ENCODE results near the gene ADARB2.

Gene ADARB2

DNA sequence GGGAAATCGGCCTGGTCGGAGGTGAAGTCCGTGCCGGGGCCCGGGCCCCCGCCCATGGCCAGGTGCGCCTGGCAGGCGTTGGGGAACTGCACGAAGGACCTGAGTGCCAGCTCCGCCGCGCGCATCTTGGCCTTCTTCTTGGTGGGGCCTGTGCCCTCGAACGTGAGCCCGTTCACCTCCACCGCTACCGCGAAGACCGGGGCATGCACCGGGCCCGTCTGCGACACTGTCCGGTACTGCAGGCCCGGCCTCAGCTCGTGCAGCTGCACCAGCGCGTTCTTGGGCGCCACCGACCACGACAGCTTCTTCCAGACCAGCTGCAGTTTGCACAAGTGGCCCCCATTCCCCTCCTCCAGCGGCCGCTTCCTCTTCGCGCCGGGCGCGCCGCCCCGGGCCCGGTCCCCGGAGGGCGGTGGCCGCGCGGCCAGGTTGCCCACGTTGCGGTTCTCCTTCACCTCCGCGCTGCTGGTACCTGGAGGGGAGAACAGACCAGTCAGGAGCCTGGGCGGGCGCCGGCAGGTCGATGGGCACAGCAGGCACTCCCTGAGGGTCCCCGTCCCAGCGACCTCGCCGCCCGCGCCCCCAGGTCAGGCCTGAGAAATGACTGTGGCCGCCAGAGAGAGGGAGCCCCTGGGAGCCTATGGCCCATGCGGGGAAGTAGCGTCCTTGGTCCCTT, 373.7 kb downstream of the ADARB2 start:
- DNase-seq (ENCODE audit: insufficient read length, low spot score) (no peak), FAIRE-seq (no peak)
- TF ChIP-seq TAF1 (IDR thresholded peaks at IDR 0.05; ENCODE audit: low read depth, low read length) (no peak), POLR2AphosphoS5 (IDR thresholded peaks at IDR 0.05; ENCODE audit: low read depth, low read length) (no peak), POLR2A (IDR thresholded peaks at IDR 0.05; ENCODE audit: low read depth, low read length) (no peak), PAX5 (IDR thresholded peaks at IDR 0.05; ENCODE audit: insufficient read depth, low read length, severe bottlenecking) (no peak), SPI1 (IDR thresholded peaks at IDR 0.05; ENCODE audit: low read depth, low read length) (no peak), POU2F2 (IDR thresholded peaks at IDR 0.05; ENCODE audit: low read depth, low read length) (no peak)

DNA sequence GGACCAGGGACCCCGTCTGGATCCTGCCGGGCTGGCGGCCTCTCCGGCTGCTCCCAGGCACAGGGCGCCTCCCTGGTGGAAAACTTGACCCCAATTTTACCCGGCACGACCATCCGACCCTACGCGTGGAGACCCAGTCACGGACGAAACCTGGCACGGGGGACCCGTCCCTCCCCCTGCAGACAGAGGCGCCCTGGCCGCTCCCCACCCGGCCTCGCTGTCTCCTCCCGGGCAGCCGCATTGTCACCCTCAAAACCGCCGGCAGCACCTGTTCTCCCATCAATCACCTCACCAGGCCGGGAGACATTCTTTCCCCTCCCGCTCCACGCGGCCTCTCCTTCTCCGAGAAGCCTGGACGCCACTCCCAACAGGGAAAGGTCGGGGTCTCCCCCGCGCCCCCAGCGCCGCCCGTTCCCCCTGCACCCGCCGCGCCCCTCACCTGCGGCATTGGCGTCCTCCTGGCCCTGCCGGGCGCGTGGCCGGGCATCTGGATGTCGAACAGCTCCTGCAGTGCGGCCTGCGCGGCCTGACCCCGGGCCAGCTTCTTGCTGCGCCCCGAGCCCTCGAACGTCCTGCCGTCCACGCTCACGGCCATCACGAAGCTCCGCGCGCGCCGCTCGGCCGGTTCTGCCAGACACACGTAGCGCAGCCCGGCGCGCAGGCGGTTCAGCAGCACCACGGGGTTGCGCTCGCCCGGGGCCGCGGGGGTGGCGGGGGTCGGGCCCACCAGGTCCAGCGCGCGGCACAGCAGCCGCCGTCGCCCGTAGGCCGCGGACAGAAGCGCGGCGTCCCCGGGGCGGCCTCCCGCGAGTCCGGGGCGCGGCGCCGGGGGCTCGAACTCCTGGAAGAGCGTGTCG, 374.5 kb downstream of the ADARB2 start:
- no peak for DNase-seq (ENCODE audit: insufficient read length, low spot score)
- no peak for TF ChIP-seq TAF1 (IDR thresholded peaks at IDR 0.05; ENCODE audit: low read depth, low read length)
- no peak for TF ChIP-seq PAX5 (IDR thresholded peaks at IDR 0.05; ENCODE audit: insufficient read depth, low read length, severe bottlenecking)
- no peak for TF ChIP-seq POLR2AphosphoS5 (IDR thresholded peaks at IDR 0.05; ENCODE audit: low read depth, low read length)
- no peak for TF ChIP-seq SPI1 (IDR thresholded peaks at IDR 0.05; ENCODE audit: low read depth, low read length)
- no peak for TF ChIP-seq POLR2A (IDR thresholded peaks at IDR 0.05; ENCODE audit: low read depth, low read length)
- no peak for FAIRE-seq

DNA sequence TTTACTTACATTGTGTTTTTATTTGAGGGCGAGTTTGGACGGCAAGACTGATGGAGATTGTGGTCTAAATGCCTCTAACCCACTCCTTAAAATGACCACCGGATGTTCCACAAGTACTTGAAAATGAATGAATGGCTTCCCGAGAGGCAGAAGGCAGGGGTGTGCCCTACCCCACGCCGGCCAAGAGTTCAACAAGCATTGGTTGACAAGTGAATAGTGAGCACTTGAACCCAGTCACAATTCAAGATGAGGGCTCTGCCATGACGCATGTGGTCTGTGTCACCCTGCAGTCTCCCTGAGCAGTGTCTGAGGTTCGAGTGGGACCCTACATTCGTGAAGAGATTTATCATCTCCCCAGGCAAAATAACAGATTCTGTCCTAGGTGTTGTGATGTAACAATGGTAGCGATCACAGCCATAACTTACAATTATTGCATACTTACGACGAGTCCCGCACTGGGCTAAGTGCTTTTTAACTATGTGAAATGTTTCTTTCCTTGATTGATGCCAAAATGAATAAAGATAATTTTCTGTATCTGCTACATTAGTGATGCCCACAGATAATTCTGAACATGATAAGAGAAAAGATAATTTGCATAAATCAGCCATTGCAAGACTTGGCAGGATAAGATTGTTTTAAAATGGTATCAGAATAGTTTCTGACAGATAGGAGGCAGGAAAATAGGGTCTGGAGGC, 375.8 kb downstream of the ADARB2 start:
- TF ChIP-seq POLR2AphosphoS5 (IDR thresholded peaks at IDR 0.05; ENCODE audit: low read depth, low read length) (no peak), PAX5 (IDR thresholded peaks at IDR 0.05; ENCODE audit: insufficient read depth, low read length, severe bottlenecking) (no peak), POLR2A (IDR thresholded peaks at IDR 0.05; ENCODE audit: low read depth, low read length) (no peak), SPI1 (IDR thresholded peaks at IDR 0.05; ENCODE audit: low read depth, low read length) (no peak), POU2F2 (IDR thresholded peaks at IDR 0.05; ENCODE audit: low read depth, low read length) (no peak), TAF1 (IDR thresholded peaks at IDR 0.05; ENCODE audit: low read depth, low read length) (no peak)
- DNase-seq (ENCODE audit: insufficient read length, low spot score) (no peak), FAIRE-seq (no peak)

DNA sequence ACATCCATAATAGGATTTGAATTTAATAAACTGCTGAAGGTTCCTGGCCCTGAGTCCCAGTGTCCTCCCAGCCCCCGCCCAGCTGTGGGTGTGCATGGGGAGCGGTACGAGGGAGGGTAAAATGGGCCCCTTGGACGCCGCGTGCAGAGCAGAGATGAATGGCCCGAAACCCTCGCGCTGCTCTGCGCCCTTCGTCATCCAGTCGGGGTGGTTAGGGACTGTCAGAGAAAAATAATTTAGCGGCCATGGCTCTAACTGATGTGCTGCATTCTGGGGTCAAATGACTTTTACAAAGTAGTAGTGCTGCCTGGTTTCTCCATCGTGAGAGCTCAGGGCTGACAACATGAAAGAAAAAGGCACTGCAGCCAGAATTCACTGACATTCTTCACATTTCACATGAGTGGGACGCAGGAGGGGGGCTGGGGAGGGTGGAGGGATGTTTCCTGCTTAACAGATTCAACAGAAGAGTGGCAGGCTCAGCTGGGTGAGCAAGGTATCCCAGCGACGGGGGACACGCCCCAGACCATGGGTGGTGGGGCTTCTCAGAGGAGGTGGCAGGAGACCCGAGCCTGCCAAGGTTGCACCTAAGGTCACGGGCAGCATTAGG, 376.7 kb downstream of the ADARB2 start:
- TF ChIP-seq POU2F2 (IDR thresholded peaks at IDR 0.05; ENCODE audit: low read depth, low read length) (no peak), SPI1 (IDR thresholded peaks at IDR 0.05; ENCODE audit: low read depth, low read length) (no peak), POLR2AphosphoS5 (IDR thresholded peaks at IDR 0.05; ENCODE audit: low read depth, low read length) (no peak), TAF1 (IDR thresholded peaks at IDR 0.05; ENCODE audit: low read depth, low read length) (no peak), POLR2A (IDR thresholded peaks at IDR 0.05; ENCODE audit: low read depth, low read length) (no peak), PAX5 (IDR thresholded peaks at IDR 0.05; ENCODE audit: insufficient read depth, low read length, severe bottlenecking) (no peak)
- FAIRE-seq (no peak), DNase-seq (ENCODE audit: insufficient read length, low spot score) (no peak)

DNA sequence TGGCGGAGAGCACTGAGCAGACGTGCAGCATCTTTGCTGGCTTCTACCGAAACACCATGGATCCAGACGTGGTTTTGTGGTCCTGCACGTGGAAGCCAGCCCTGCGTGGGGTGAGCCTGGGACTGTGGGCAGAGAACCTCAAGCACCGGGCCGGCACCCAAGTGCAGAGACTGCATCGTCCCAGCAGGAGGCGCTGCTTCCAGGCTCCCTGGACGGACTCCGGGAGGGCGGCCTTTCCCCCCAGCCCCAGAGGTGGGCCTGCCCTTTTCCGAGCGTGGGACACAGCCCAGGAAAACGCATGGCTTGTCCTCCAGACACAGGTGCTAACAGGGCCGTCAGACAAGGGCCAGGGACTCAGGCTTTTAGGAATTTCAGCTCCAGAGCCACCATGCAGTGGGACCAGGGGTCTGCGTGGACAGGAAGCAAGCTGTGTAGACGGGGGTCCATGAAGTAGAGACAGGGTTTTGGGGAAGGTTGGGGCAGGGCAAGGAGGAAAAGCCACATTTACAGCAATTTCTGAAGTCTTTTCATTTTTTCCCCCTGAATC, 377.2 kb downstream of the ADARB2 start:
- no peak for TF ChIP-seq TAF1 (IDR thresholded peaks at IDR 0.05; ENCODE audit: low read depth, low read length)
- no peak for TF ChIP-seq SPI1 (IDR thresholded peaks at IDR 0.05; ENCODE audit: low read depth, low read length)
- DNase-seq (ENCODE audit: insufficient read length, low spot score): no peak
- no peak for FAIRE-seq

DNA sequence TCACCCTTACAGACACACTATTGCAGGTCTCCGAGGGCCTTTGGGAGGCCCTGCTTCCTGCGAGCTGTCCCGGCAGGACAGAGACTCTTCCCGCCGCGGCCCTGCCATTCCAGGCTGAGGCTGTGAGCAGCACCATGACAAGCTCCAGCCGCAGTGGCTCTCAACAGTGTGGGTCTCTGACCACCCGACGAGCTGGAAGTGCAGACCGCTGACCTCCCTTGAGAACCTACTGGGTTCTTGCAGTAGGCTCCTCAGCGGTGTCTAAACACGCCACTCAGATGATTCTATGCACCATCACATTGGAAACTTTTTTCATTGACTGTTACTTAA, 377.7 kb downstream of the ADARB2 start:
- DNase-seq (ENCODE audit: insufficient read length, low spot score) (no peak), FAIRE-seq (no peak)
- TF ChIP-seq POU2F2 (IDR thresholded peaks at IDR 0.05; ENCODE audit: low read depth, low read length) (no peak), PAX5 (IDR thresholded peaks at IDR 0.05; ENCODE audit: insufficient read depth, low read length, severe bottlenecking) (no peak), TAF1 (IDR thresholded peaks at IDR 0.05; ENCODE audit: low read depth, low read length) (no peak), POLR2AphosphoS5 (IDR thresholded peaks at IDR 0.05; ENCODE audit: low read depth, low read length) (no peak), POLR2A (IDR thresholded peaks at IDR 0.05; ENCODE audit: low read depth, low read length) (no peak), SPI1 (IDR thresholded peaks at IDR 0.05; ENCODE audit: low read depth, low read length) (no peak)

DNA sequence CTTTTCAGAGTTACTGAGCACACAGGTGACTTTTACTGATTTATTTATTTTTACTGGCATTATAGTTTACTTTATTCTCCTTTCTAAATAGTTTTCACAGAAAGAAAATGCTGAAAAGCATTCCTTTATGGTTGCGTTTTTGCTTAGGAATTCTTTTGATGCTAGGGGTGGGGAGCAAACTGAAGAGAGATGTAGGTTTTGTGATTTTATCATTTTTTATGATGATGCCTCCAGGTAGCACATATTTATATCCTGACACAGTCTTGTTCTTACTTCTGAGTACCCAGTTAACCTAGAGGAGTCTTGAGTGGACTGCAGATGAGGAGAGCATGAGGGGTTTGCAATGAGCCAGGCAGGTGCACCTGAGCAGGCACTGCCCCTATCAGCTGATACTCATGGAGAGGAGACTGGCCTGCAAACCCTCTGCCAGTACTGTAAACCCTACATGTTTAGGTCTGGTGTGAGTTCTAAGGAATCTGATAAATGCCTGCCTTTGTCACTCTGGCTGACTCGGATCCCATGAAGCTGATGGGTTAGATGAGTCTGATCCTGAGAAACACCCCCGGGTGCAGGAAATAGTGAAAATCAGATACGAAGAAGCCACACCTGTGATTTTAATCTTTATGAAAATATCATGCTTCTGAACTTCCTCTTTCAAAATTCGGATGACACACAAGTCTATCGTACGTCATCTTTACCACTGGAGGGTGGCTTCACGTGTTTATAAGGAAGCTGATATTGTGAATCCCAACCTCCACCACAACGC, 378.3 kb downstream of the ADARB2 start:
- TF ChIP-seq PAX5 (IDR thresholded peaks at IDR 0.05; ENCODE audit: insufficient read depth, low read length, severe bottlenecking): no peak
- DNase-seq (ENCODE audit: insufficient read length, low spot score) (no peak), FAIRE-seq (peak; percentile 64)

DNA sequence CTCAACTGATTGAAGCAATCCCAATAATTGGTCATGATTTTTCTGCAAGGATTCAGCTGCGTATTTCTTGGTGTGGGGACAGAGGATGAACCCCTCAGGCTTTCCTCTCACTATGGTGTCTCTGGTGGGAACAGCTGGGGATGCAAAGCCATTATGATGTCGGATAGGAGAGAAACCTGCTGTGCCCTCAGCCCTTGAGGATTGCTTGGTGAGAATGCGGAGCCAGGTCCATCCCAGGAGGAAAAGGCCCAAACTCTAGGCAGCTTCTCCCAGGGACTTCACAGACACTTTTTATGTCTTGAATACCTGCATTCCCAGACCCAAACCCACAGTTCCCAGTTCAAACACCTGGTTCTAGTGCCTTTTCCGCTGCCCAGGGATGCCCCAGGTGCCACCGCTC, 379.2 kb downstream of the ADARB2 start:
- DNase-seq (ENCODE audit: insufficient read length, low spot score) (no peak), FAIRE-seq (no peak)
- no peak for TF ChIP-seq POU2F2 (IDR thresholded peaks at IDR 0.05; ENCODE audit: low read depth, low read length)
- TF ChIP-seq TAF1 (IDR thresholded peaks at IDR 0.05; ENCODE audit: low read depth, low read length): no peak
- no peak for TF ChIP-seq PAX5 (IDR thresholded peaks at IDR 0.05; ENCODE audit: insufficient read depth, low read length, severe bottlenecking)
- TF ChIP-seq POLR2AphosphoS5 (IDR thresholded peaks at IDR 0.05; ENCODE audit: low read depth, low read length): no peak
- TF ChIP-seq SPI1 (IDR thresholded peaks at IDR 0.05; ENCODE audit: low read depth, low read length): no peak
- TF ChIP-seq POLR2A (IDR thresholded peaks at IDR 0.05; ENCODE audit: low read depth, low read length): no peak

DNA sequence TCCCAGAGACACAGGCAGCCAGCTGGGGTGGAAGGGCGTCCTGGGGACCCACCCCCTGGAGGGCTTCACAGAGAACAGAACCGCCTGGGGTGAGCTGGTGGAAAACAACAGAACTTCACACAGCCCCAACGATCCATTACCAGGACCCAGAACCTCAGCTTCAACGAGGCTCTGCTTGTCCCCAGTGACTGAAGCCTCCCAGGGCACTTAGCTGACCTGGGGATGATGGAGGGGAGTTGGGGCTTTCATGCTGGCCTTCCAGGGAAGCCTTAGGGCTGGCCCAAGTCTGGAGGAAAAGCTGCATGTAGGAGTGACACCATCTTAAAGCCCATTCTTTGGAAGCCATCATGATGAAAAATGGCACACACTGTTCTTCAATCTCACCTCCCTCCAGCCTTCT, 381.0 kb downstream of the ADARB2 start:
- no peak for DNase-seq (ENCODE audit: insufficient read length, low spot score)
- FAIRE-seq: no peak
- no peak for TF ChIP-seq POLR2AphosphoS5 (IDR thresholded peaks at IDR 0.05; ENCODE audit: low read depth, low read length)
- TF ChIP-seq POLR2A (IDR thresholded peaks at IDR 0.05; ENCODE audit: low read depth, low read length): no peak
- TF ChIP-seq TAF1 (IDR thresholded peaks at IDR 0.05; ENCODE audit: low read depth, low read length): no peak
- no peak for TF ChIP-seq PAX5 (IDR thresholded peaks at IDR 0.05; ENCODE audit: insufficient read depth, low read length, severe bottlenecking)
- no peak for TF ChIP-seq SPI1 (IDR thresholded peaks at IDR 0.05; ENCODE audit: low read depth, low read length)
- no peak for TF ChIP-seq POU2F2 (IDR thresholded peaks at IDR 0.05; ENCODE audit: low read depth, low read length)
